B cell (primary cell): ENCODE results near the gene AGXT2.

Experiments
- CTCF ChIP-seq: fragments of 200-600 bp; IDR thresholded peaks from one replicate; pipeline ENCODE4 v1.8.0; 2022; ENCODE audit warnings: antibody characterized with exemption, mild to moderate bottlenecking
- EZH2 ChIP-seq: IDR thresholded peaks from 2 replicates; pipeline ENCODE4 v1.6.1; 2012; ENCODE audit warnings: borderline replicate concordance, low read depth, mild to moderate bottlenecking, moderate library complexity, low read length; ENCODE audit not compliant: insufficient read depth, poor library complexity, severe bottlenecking

- no peak for TF ChIP-seq CTCF
- TF ChIP-seq EZH2 = no peak
Measured at GRCh38 chr5:34976347-34976746, 71.4 kb downstream of the AGXT2 start.
